Epithelial cell of proximal tubule (primary cell): ENCODE results near the gene USP15. TPM values are rescaled to one million over a fixed set of nuclear protein-coding genes. Genes with fewer than 3 reads are reported as not detected.

Source experiments
- DNase-seq: peaks from one replicate; pipeline ENCODE4 v3.0.0-alpha.2; 2011; ENCODE audit warnings: low read depth
- H3K4me3 ChIP-seq: 2 replicates; pipeline ENCODE4 v1.5.1; 2011; ENCODE audit warnings: low read depth, mild to moderate bottlenecking, low read length
- CTCF ChIP-seq: conservative IDR thresholded peaks from 2 replicates; pipeline ENCODE4 v1.5.1; 2012; ENCODE audit warnings: low read depth, mild to moderate bottlenecking, low read length
- total RNA-seq: library from RNA; depleted of rRNA; stranded (reverse); fragments of >200 nt; gene quantifications from 2 replicates; pipeline ENCODE4 v1.2.3, GENCODE V29; 2015

Gene USP15
- total RNA-seq, 1 donor from 2014 or later = 27.6 TPM

GRCh38 chr12:62279058-62279457 is 18.9 kb downstream of the USP15 start:
- DNase-seq = no peak
- TF ChIP-seq CTCF = no peak
- H3K4me3 ChIP-seq = no peak overlapping the region

GRCh38 chr12:62279961-62280360 is 19.8 kb downstream of the USP15 start:
- DNase-seq = no peak
- no peak overlapping the region for H3K4me3 ChIP-seq
- TF ChIP-seq CTCF = no peak

- TF ChIP-seq CTCF = no peak
- no peak for DNase-seq
- H3K4me3 ChIP-seq = no peak overlapping the region
These were observed 22.0 kb downstream of the USP15 start for GRCh38 chr12:62282057-62282774.

GRCh38 chr12:62284749-62285148 is 24.5 kb downstream of the USP15 start:
- no peak overlapping the region for H3K4me3 ChIP-seq
- DNase-seq = no peak
- TF ChIP-seq CTCF = no peak

GRCh38 chr12:62285284-62285683 is 25.1 kb downstream of the USP15 start:
- no peak for DNase-seq
- no peak overlapping the region for H3K4me3 ChIP-seq
- no peak for TF ChIP-seq CTCF

- DNase-seq = no peak
- no peak overlapping the region for H3K4me3 ChIP-seq
- no peak for TF ChIP-seq CTCF
These were observed 28.1 kb downstream of the USP15 start for GRCh38 chr12:62288328-62288727.

GRCh38 chr12:62290846-62291245 is 30.6 kb downstream of the USP15 start:
- no peak overlapping the region for H3K4me3 ChIP-seq
- TF ChIP-seq CTCF = no peak
- DNase-seq = no peak
